Activated CD8-positive, alpha-beta memory T cell treated with anti-CD3 and anti-CD28 coated beads for 36 hours (primary cell): ENCODE measurements around the gene VSX1. TPM values are rescaled to one million over a fixed set of nuclear protein-coding genes. Genes with fewer than 3 reads are reported as not detected.

ENCODE experiments used
- CTCF ChIA-PET: fragments of 350-600 bp; sonication (Branson Sonifier 250); formaldehyde crosslinking; loops from one replicate; lab custom pipeline; 2021; ENCODE audit warnings: antibody characterized with exemption; lab: Charles Lee
- POLR2A ChIA-PET: fragments of 350-600 bp; sonication (Branson Sonifier 250); formaldehyde crosslinking; loops from one replicate; lab custom pipeline; 2021; ENCODE audit warnings: antibody characterized with exemption; lab: Charles Lee
- total RNA-seq, 2 experiments: library from RNA; stranded (reverse); gene quantifications; one replicate each; pipeline ENCODE4 v1.2.3, GENCODE V29; 2021

Gene VSX1
- not detected for total RNA-seq

GRCh38 chr20:25081730-25082497, at the start of gene VSX1:
Gene VSX1, minus strand, starts transcription at chr20:25082141. Its CDS starts 45 bp downstream, at chr20:25082096.
- ChIA-PET POLR2A (no interaction called here), CTCF (interaction anchor here (0.7 to 0.8 kb wide), 2 partner anchors 24 to 118 kb away, joined by 3 to 4 read pairs; partner anchors contain the start of gene ACSS1)

GRCh38 chr20:25129908-25130307, 48.0 kb upstream of the VSX1 start:
- POLR2A ChIA-PET, result no interaction called here
- CTCF ChIA-PET, result interaction anchor here (0.6 kb wide), 1 partner anchor 102 kb away, joined by 3 read pairs; no protein-coding TSS in a partner anchor

- POLR2A ChIA-PET, result no interaction called here
- CTCF ChIA-PET, result interaction anchor here (0.6 kb wide), 1 partner anchor 102 kb away, joined by 3 read pairs; no protein-coding TSS in a partner anchor
Observed at GRCh38 chr20:25129428-25129827, 47.5 kb upstream of the VSX1 start.

GRCh38 chr20:25128649-25129048, 46.7 kb upstream of the VSX1 start:
- ChIA-PET POLR2A (no interaction called here), CTCF (no interaction called here)

GRCh38 chr20:25127761-25128537, 46.0 kb upstream of the VSX1 start:
- ChIA-PET POLR2A (no interaction called here), CTCF (no interaction called here)

- ChIA-PET CTCF (no interaction called here), POLR2A (no interaction called here)
Observed at GRCh38 chr20:25126204-25127029, 44.5 kb upstream of the VSX1 start.

GRCh38 chr20:25125636-25126035, 43.7 kb upstream of the VSX1 start:
- CTCF ChIA-PET, result no interaction called here
- POLR2A ChIA-PET, result no interaction called here

GRCh38 chr20:25120920-25121319, 39.0 kb upstream of the VSX1 start:
- CTCF ChIA-PET, result no interaction called here
- POLR2A ChIA-PET, result no interaction called here

GRCh38 chr20:25120457-25120856, 38.5 kb upstream of the VSX1 start:
- ChIA-PET CTCF (no interaction called here), POLR2A (no interaction called here)

GRCh38 chr20:25118529-25118928, 36.6 kb upstream of the VSX1 start:
- CTCF ChIA-PET, result no interaction called here
- POLR2A ChIA-PET, result no interaction called here

- ChIA-PET CTCF (no interaction called here), POLR2A (no interaction called here)
Observed at GRCh38 chr20:25117990-25118389, 36.0 kb upstream of the VSX1 start.

GRCh38 chr20:25116739-25117458, 35.0 kb upstream of the VSX1 start:
- ChIA-PET POLR2A (no interaction called here), CTCF (no interaction called here)

GRCh38 chr20:25103526-25103925, 21.6 kb upstream of the VSX1 start:
- ChIA-PET POLR2A (no interaction called here), CTCF (no interaction called here)

- POLR2A ChIA-PET, result no interaction called here
- CTCF ChIA-PET, result no interaction called here
Observed at GRCh38 chr20:25100914-25101313, 19.0 kb upstream of the VSX1 start.

GRCh38 chr20:25099601-25100140, 17.7 kb upstream of the VSX1 start:
- ChIA-PET POLR2A (no interaction called here), CTCF (no interaction called here)

- ChIA-PET CTCF (no interaction called here), POLR2A (no interaction called here)
Observed at GRCh38 chr20:25097498-25097897, 15.6 kb upstream of the VSX1 start.

- CTCF ChIA-PET, result interaction anchor here (0.9 kb wide), 1 partner anchor 86 kb away, joined by 3 read pairs; no protein-coding TSS in a partner anchor
Observed at GRCh38 chr20:25090492-25091429, 8.8 kb upstream of the VSX1 start.

GRCh38 chr20:25089662-25090061, 7.7 kb upstream of the VSX1 start:
- POLR2A ChIA-PET, result no interaction called here

More at GRCh38 chr20:25090492-25091429, 8.8 kb upstream of the VSX1 start:
- POLR2A ChIA-PET, result no interaction called here

More at GRCh38 chr20:25089662-25090061, 7.7 kb upstream of the VSX1 start:
- CTCF ChIA-PET, result no interaction called here
